B cell (primary cell): ENCODE data around the gene AFG1L. TPM values are rescaled to one million over a fixed set of nuclear protein-coding genes. Genes with fewer than 3 reads are reported as not detected.

Experiments
- ATAC-seq: fragments of 200-7000 bp; cut with Tn5 transposase; one replicate; pipeline ENCODE4 v1.10.0; 2021; ENCODE audit warnings: low read depth, mild to moderate bottlenecking, moderate number of reproducible peaks, moderate library complexity
- CTCF ChIA-PET: fragments of 350-600 bp; sonication (Branson Sonifier 250); formaldehyde crosslinking; loops from one replicate; lab custom pipeline; 2021; ENCODE audit warnings: antibody characterized with exemption, inconsistent platforms; lab: Charles Lee
- POLR2A ChIA-PET: fragments of 350-600 bp; sonication (Branson Sonifier 250); formaldehyde crosslinking; loops from one replicate; lab custom pipeline; 2021; ENCODE audit warnings: antibody characterized with exemption; lab: Charles Lee
- DNase-seq: peaks from one replicate; pipeline ENCODE4 v3.0.0; 2013
- H2AFZ ChIP-seq: 2 replicates; pipeline ENCODE4 v1.6.1; 2012; ENCODE audit warnings: mild to moderate bottlenecking, low read depth, low read length; ENCODE audit not compliant: insufficient read depth, poor library complexity, severe bottlenecking
- H3K27ac ChIP-seq, 2 donors: 1 replicate in 1 of 2; 2 replicates in 1 of 2; pipeline ENCODE4 v1.5.1; 2012 to 2013; ENCODE audit warnings: low read length in 2 of 2, mild to moderate bottlenecking in 2 of 2, moderate library complexity in 1 of 2
- H3K27me3 ChIP-seq, 4 experiments: fragments of 200-600 bp in 1 of 4; sonication (generic) in 1 of 4; replicated peaks in 1 of 4; 1 replicate in 2 of 4; 2 replicates in 2 of 4; pipeline versions ENCODE4 v1.6.1 to v1.7.0; 2013 to 2016; ENCODE audit warnings: low read length in 3 of 4, mild to moderate bottlenecking in 2 of 4, mixed read lengths in 1 of 4, moderate library complexity in 1 of 4; ENCODE audit not compliant: insufficient read depth in 4 of 4, control insufficient read depth in 3 of 4; ENCODE audit errors: control extremely low read depth in 1 of 4
- H3K36me3 ChIP-seq, 2 experiments: replicated peaks in 1 of 2; 1 replicate in 1 of 2; 2 replicates in 1 of 2; pipeline versions ENCODE4 v1.6.1 to v1.7.1; 2013; ENCODE audit warnings: low read length in 1 of 2; ENCODE audit not compliant: insufficient read depth in 2 of 2, control insufficient read depth in 1 of 2; ENCODE audit errors: control extremely low read depth in 1 of 2, extremely low read depth in 1 of 2
- H3K4me1 ChIP-seq, 2 donors: fragments of 200-600 bp in 1 of 2; sonication (generic) in 1 of 2; 1 replicate in 1 of 2; 2 replicates in 1 of 2; pipeline versions ENCODE4 v1.5.1 to v1.6.1; 2013 to 2017; ENCODE audit warnings: low read length in 2 of 2; ENCODE audit not compliant: control insufficient read depth in 2 of 2, insufficient read depth in 2 of 2
- H3K4me2 ChIP-seq: replicated peaks from 2 replicates; pipeline ENCODE3; 2012; ENCODE audit warnings: mild to moderate bottlenecking, low read depth, low read length; ENCODE audit not compliant: poor library complexity, severe bottlenecking
- H3K4me3 ChIP-seq, 5 experiments: fragments of 200-600 bp in 1 of 5; sonication (generic) in 1 of 5; 1 replicate in 3 of 5; 2 replicates in 2 of 5; pipeline versions ENCODE4 v1.5.1 to v1.7.0; 2011 to 2016; ENCODE audit warnings: low read length in 4 of 5, mild to moderate bottlenecking in 4 of 5, low read depth in 2 of 5, control low read depth in 1 of 5, moderate library complexity in 1 of 5; ENCODE audit not compliant: insufficient read depth in 1 of 5; ENCODE audit errors: control extremely low read depth in 1 of 5, extremely low read depth in 1 of 5
- H3K79me2 ChIP-seq: fragments of 200-600 bp; sonication (generic); one replicate; pipeline ENCODE4 v1.6.0; 2016; ENCODE audit warnings: low read length; ENCODE audit not compliant: control insufficient read depth, insufficient read depth
- H3K9ac ChIP-seq: fragments of 200-600 bp; sonication (generic); 2 replicates; pipeline ENCODE4 v1.6.1; 2017; ENCODE audit warnings: mild to moderate bottlenecking, low read length, moderate library complexity
- H3K9me3 ChIP-seq, 3 donors: one replicate each; pipeline versions ENCODE4 v1.6.1 to v1.7.1; 2013; ENCODE audit warnings: low read length in 2 of 3; ENCODE audit not compliant: control insufficient read depth in 2 of 3, insufficient read depth in 1 of 3; ENCODE audit errors: control extremely low read depth in 1 of 3
- H4K20me1 ChIP-seq: 2 replicates; pipeline ENCODE4 v1.6.0; 2012; ENCODE audit warnings: mild to moderate bottlenecking, low read length; ENCODE audit not compliant: insufficient read depth, control insufficient read depth, poor library complexity, severe bottlenecking
- H3K27ac Mint-ChIP-seq: one replicate; pipeline ENCODE4 v1.8.0; 2021; ENCODE audit warnings: mixed read lengths
- H3K27me3 Mint-ChIP-seq: one replicate; pipeline ENCODE4 v1.8.0; 2021; ENCODE audit warnings: mixed read lengths
- H3K4me1 Mint-ChIP-seq: one replicate; pipeline ENCODE4 v1.8.0; 2021; ENCODE audit warnings: mixed read lengths
- H3K4me3 Mint-ChIP-seq: one replicate; pipeline ENCODE4 v1.8.0; 2021; ENCODE audit warnings: mixed read lengths
- H3K9me3 Mint-ChIP-seq: one replicate; pipeline ENCODE4 v1.8.0; 2022; ENCODE audit warnings: mixed read lengths; ENCODE audit not compliant: insufficient read depth
- CTCF ChIP-seq: fragments of 200-600 bp; IDR thresholded peaks from one replicate; pipeline ENCODE4 v1.8.0; 2022; ENCODE audit warnings: antibody characterized with exemption, mild to moderate bottlenecking
- EZH2 ChIP-seq: IDR thresholded peaks from 2 replicates; pipeline ENCODE4 v1.6.1; 2012; ENCODE audit warnings: borderline replicate concordance, low read depth, mild to moderate bottlenecking, moderate library complexity, low read length; ENCODE audit not compliant: insufficient read depth, poor library complexity, severe bottlenecking
- WGBS: methylation state at CpG from one replicate; pipeline ENCODE4 v1.1.5; 2013; ENCODE audit warnings: missing lambda C conversion rate; ENCODE audit not compliant: insufficient coverage; 5-methylcytosine and 5-hydroxymethylcytosine counted together
- intact Hi-C: fragments of 100-400 bp; cut with micrococcal nuclease; formaldehyde crosslinking; loops from one replicate; pipeline ENCODE4 v1.10.0; 2022
- polyA plus RNA-seq: library from polyadenylated mRNA; depleted of rRNA; stranded (reverse); fragments of >200 nt; gene quantifications from 2 replicates; pipeline ENCODE4 v1.2.3, GENCODE V29; 2012
- total RNA-seq, 2 donors: library from RNA; stranded (reverse); fragments of 120-200 nt in 1 of 2; gene quantifications; 1 replicate in 1 of 2; 2 replicates in 1 of 2; pipeline versions ENCODE4 v1.2.3 to v1.2.4, GENCODE V29; 2013 to 2022

The AFG1L gene
- total and polyA plus RNA-seq, 2 donors (not counting 1 experiment from before 2014, with no cell fraction given), result 1.8 to 14.2 TPM

- ATAC-seq, result no peak
- no peaks in the 10 kb centered on the region for H3K9me3 ChIP-seq
- ChIA-PET POLR2A (interaction anchor here (0.6 kb wide), 1 partner anchor 27 kb away, joined by 5 read pairs; no protein-coding TSS in a partner anchor), CTCF (no interaction called here)
- DNase-seq, result no peak
- Mint-ChIP-seq H3K27ac (no peak overlapping the region), H3K4me1 (no peaks in the 10 kb centered on the region), H3K9me3 (no peaks in the 10 kb centered on the region), H3K27me3 (no peaks in the 10 kb centered on the region), H3K4me3 (no peak overlapping the region)
- no peak overlapping the region for H3K27ac ChIP-seq
- H3K36me3 ChIP-seq, result no peaks in the 10 kb centered on the region
- H4K20me1 ChIP-seq, result no peaks in the 10 kb centered on the region
- intact Hi-C loops, result no loop called here
- no peaks in the 10 kb centered on the region for H3K79me2 ChIP-seq
- H3K4me2 ChIP-seq, result no peak overlapping the region
- no peak overlapping the region for H3K4me3 ChIP-seq
- H2AFZ ChIP-seq, result no peak overlapping the region
- WGBS, result 73% methylated on average over 1 of the region's 1 CpG
- no peaks in the 10 kb centered on the region for H3K4me1 ChIP-seq
- H3K27me3 ChIP-seq, result no peaks in the 10 kb centered on the region
- no peak overlapping the region for H3K9ac ChIP-seq
- no peak for TF ChIP-seq CTCF
Measured at GRCh38 chr6:108434222-108434621, 139.4 kb downstream of the AFG1L start.

- intact Hi-C loops, result no loop called here
- H3K27me3 Mint-ChIP-seq, result no peaks in the 10 kb centered on the region
- H3K9me3 ChIP-seq, result no peaks in the 10 kb centered on the region
- H3K4me1 Mint-ChIP-seq, result no peaks in the 10 kb centered on the region
- 95% methylated on average over 5 of the region's 5 CpGs for WGBS
- no peak overlapping the region for H3K27ac Mint-ChIP-seq
- H3K27me3 ChIP-seq, result no peaks in the 10 kb centered on the region
- no peak for DNase-seq
- H3K9ac ChIP-seq, result no peak overlapping the region
- TF ChIP-seq CTCF (no peak), EZH2 (no peak)
- POLR2A ChIA-PET, result no interaction called here
- no peak overlapping the region for H2AFZ ChIP-seq
- CTCF ChIA-PET, result no interaction called here
- H3K4me3 Mint-ChIP-seq, result no peak overlapping the region
- no peaks in the 10 kb centered on the region for H4K20me1 ChIP-seq
- no peak overlapping the region for H3K27ac ChIP-seq
- H3K36me3 ChIP-seq, result no peaks in the 10 kb centered on the region
- H3K4me3 ChIP-seq, result no peak overlapping the region
- no peak overlapping the region for H3K4me2 ChIP-seq
- no peaks in the 10 kb centered on the region for H3K79me2 ChIP-seq
- H3K4me1 ChIP-seq, result no peaks in the 10 kb centered on the region
- ATAC-seq, result no peak
- no peaks in the 10 kb centered on the region for H3K9me3 Mint-ChIP-seq
Measured at GRCh38 chr6:108435391-108435790, 140.5 kb downstream of the AFG1L start.
